ENCODE data around the gene GUCY2C.
"Not testable (repeated sequence)": the region's sequence is repeated elsewhere in the genome, so short reads cannot be mapped to it uniquely, and the experiment has no call there.

GUCY2C gene

GRCh38 chr12:14689996-14690395 is 6.4 kb downstream of the GUCY2C start:
- DNase-seq, result no peak
- in situ Hi-C loops (cut with MboI; ENCODE audit: low pct_unique_long_range_greater_than_20kb, low sequenced_read_pairs), result no loop called here

GRCh38 chr12:14689144-14689543 is 7.3 kb downstream of the GUCY2C start:
- no peak for DNase-seq
- in situ Hi-C loops (cut with MboI; ENCODE audit: low pct_unique_long_range_greater_than_20kb, low sequenced_read_pairs), result no loop called here

GRCh38 chr12:14682231-14682630 is 14.2 kb downstream of the GUCY2C start:
- DNase-seq; in situ Hi-C loops (cut with MboI; ENCODE audit: low pct_unique_long_range_greater_than_20kb, low sequenced_read_pairs): not testable (repeated sequence)

GRCh38 chr12:14681625-14682024 is 14.8 kb downstream of the GUCY2C start:
- in situ Hi-C loops (cut with MboI; ENCODE audit: low pct_unique_long_range_greater_than_20kb, low sequenced_read_pairs), result no loop called here
- DNase-seq, result no peak

- peak; percentile 50 for DNase-seq
- in situ Hi-C loops (cut with MboI; ENCODE audit: low pct_unique_long_range_greater_than_20kb, low sequenced_read_pairs), result no loop called here
Measured at GRCh38 chr12:14681190-14681589, 15.2 kb downstream of the GUCY2C start.

GRCh38 chr12:14678547-14679150 is 17.8 kb downstream of the GUCY2C start:
- no peak for DNase-seq

GRCh38 chr12:14668591-14668990 is 27.8 kb downstream of the GUCY2C start:
- in situ Hi-C loops (cut with MboI; ENCODE audit: low pct_unique_long_range_greater_than_20kb, low sequenced_read_pairs), result no loop called here
- no peak for DNase-seq

More at GRCh38 chr12:14678547-14679150, 17.8 kb downstream of the GUCY2C start:
- in situ Hi-C loops (cut with MboI; ENCODE audit: low pct_unique_long_range_greater_than_20kb, low sequenced_read_pairs), result no loop called here

- in situ Hi-C loops (cut with MboI; ENCODE audit: low pct_unique_long_range_greater_than_20kb, low sequenced_read_pairs), result no loop called here
- DNase-seq, result peak; percentile 15
Measured at GRCh38 chr12:14665354-14666348, 30.7 kb downstream of the GUCY2C start.

GRCh38 chr12:14664434-14665023 is 31.9 kb downstream of the GUCY2C start:
- DNase-seq, result peak; percentile 57
- in situ Hi-C loops (cut with MboI; ENCODE audit: low pct_unique_long_range_greater_than_20kb, low sequenced_read_pairs), result no loop called here

GRCh38 chr12:14663002-14663401 is 33.4 kb downstream of the GUCY2C start:
- no peak for DNase-seq

GRCh38 chr12:14656846-14657245 is 39.6 kb downstream of the GUCY2C start:
- no peak for DNase-seq
- in situ Hi-C loops (cut with MboI; ENCODE audit: low pct_unique_long_range_greater_than_20kb, low sequenced_read_pairs), result no loop called here

More at GRCh38 chr12:14663002-14663401, 33.4 kb downstream of the GUCY2C start:
- in situ Hi-C loops (cut with MboI; ENCODE audit: low pct_unique_long_range_greater_than_20kb, low sequenced_read_pairs), result no loop called here

- in situ Hi-C loops (cut with MboI; ENCODE audit: low pct_unique_long_range_greater_than_20kb, low sequenced_read_pairs), result no loop called here
- DNase-seq, result no peak
Measured at GRCh38 chr12:14655284-14655683, 41.1 kb downstream of the GUCY2C start.

- in situ Hi-C loops (cut with MboI; ENCODE audit: low pct_unique_long_range_greater_than_20kb, low sequenced_read_pairs), result no loop called here
- no peak for DNase-seq
Measured at GRCh38 chr12:14654842-14655241, 41.6 kb downstream of the GUCY2C start.

GRCh38 chr12:14654416-14654815 is 42.0 kb downstream of the GUCY2C start:
- in situ Hi-C loops (cut with MboI; ENCODE audit: low pct_unique_long_range_greater_than_20kb, low sequenced_read_pairs), result no loop called here
- DNase-seq, result no peak

GRCh38 chr12:14652483-14652882 is 43.9 kb downstream of the GUCY2C start:
- DNase-seq, result no peak
- in situ Hi-C loops (cut with MboI; ENCODE audit: low pct_unique_long_range_greater_than_20kb, low sequenced_read_pairs), result no loop called here

- in situ Hi-C loops (cut with MboI; ENCODE audit: low pct_unique_long_range_greater_than_20kb, low sequenced_read_pairs), result no loop called here
- DNase-seq, result no peak
Measured at GRCh38 chr12:14651371-14651770, 45.0 kb downstream of the GUCY2C start.

GRCh38 chr12:14650789-14651188 is 45.6 kb downstream of the GUCY2C start:
- no peak for DNase-seq
- in situ Hi-C loops (cut with MboI; ENCODE audit: low pct_unique_long_range_greater_than_20kb, low sequenced_read_pairs), result no loop called here

- in situ Hi-C loops (cut with MboI; ENCODE audit: low pct_unique_long_range_greater_than_20kb, low sequenced_read_pairs), result no loop called here
- no peak for DNase-seq
Measured at GRCh38 chr12:14647028-14647750, 49.2 kb downstream of the GUCY2C start.

- in situ Hi-C loops (cut with MboI; ENCODE audit: low pct_unique_long_range_greater_than_20kb, low sequenced_read_pairs), result no loop called here
- DNase-seq, result peak; percentile 78
Measured at GRCh38 chr12:14643251-14643650, 53.1 kb downstream of the GUCY2C start.
